Activated CD4-positive, alpha-beta T cell treated with anti-CD3 and anti-CD28 coated beads for 24 hours (primary cell): Measurements from ENCODE around the gene KCNK16.
"Not testable (repeated sequence)": the region's sequence is repeated elsewhere in the genome, so short reads cannot be mapped to it uniquely, and the experiment has no call there.

Experiments used
- DNase-seq, 2 donors: peaks; one replicate each; pipeline ENCODE4 v3.0.0-alpha.2; 2020; ENCODE audit warnings: low read depth in 2 of 2

Gene KCNK16

DNA sequence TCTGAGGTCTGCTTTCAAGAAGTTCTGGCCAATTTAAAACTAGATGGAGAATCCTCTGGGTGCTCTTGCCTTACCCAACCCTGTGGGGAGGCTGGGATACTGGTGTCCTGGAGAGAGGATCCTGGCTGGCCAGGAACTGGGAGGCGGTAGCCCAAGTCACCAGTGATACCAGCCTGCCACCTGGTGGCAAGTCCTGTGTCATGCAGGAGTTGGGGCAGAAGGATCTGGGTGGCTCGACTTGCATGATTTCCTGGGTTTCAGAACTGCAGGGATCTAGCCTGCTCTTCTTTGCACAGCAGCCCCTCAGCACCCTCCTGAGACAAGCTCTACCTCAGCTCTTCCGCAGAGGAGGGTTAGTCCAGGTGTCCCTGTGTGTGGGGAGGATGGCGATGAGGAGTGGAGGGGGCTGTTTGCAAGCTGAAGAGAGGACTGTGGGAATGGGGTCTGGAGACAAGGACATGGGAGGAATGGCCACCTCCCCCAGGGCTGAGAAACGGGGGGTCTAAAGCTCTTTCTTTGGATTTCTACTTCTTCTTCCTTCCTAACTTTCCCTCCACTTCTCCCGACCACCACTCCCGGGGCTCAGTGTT lies 12.5 kb downstream of the KCNK16 start:
- peak; percentile 47 to 48 for DNase-seq

- no peak for DNase-seq
These were observed 15.0 kb downstream of the KCNK16 start for GRCh38 chr6:39307462-39307861.

GRCh38 chr6:39304951-39305350 lies 17.6 kb downstream of the KCNK16 start:
- no peak for DNase-seq

DNA sequence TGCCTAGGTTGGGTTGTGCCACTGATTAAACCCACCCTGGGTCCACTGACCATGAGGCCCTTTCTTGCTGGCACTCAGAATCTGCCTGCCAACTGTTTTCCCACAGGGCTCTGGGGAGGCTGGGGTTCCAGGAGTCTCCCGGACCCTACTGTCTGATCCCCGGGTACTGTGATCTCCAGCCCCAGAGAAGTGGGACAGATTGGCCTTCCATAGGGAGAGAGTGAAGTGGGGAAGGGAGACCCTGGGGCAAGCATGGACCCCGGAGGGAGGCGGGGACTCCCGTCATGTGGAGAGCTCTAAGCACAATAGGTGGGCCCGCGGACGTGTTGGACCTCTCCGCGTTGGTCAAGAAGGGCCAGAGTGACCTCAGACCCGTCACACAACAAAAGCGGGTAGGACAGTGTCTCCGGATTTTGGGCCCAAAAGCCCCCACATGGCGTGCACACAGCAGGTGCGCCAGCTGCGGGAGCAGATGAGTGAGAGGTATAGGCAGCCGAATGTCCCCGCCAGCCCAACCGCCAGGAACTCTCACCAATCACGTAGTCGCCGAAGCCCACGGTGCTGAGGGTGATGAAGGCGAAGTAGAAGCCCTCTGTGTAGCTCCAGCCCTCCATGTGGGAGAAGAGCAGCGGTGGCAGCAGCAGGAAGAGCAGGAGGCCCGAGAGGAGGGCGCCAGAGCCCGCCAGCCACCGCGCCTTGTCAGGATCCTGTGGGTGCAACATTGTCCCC lies 18.9 kb downstream of the KCNK16 start:
- no peak for DNase-seq

- peak; percentile 83 to 90 for DNase-seq
These were observed 19.7 kb downstream of the KCNK16 start for GRCh38 chr6:39302669-39303424.

DNA sequence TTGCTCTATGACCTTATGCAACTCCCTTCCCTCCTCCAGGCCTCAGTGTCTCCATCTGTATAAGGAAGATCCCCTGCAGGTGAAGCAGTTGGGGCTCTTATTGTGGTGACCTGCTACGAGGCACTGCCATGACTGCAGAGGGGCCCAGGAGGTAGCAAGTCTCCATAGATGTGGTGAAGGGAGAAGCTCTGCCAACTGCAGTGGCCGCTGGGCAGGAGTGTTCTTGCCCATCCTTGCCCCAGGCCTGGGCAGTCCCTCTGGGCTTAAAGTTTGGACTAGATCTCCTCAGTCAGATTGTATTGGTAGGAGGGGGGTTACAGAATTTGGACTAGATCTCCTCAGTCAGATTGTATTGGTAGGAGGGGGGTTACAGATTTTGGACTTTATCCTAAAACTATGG lies 20.5 kb downstream of the KCNK16 start:
- DNase-seq = no peak

DNA sequence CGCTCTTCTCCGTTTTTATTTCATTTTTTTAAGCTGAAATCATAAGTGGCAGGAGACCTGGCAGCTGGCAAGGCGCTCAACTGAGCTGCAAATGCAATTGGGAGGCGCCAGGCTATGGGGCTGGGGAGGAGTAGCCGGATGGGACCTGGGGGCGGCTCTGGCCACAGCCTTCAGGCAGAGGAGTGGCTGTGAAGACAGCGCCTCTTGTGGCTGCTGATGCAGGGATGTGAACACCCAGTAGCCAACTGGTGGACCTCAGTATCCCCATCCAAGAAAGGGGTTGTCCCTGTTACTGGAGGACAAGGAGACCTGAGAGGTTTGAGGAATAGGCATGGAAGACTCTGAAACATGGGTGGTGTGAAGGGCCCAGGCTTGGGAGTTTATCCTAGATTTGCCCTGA lies 20.9 kb downstream of the KCNK16 start:
- DNase-seq = no peak

DNA sequence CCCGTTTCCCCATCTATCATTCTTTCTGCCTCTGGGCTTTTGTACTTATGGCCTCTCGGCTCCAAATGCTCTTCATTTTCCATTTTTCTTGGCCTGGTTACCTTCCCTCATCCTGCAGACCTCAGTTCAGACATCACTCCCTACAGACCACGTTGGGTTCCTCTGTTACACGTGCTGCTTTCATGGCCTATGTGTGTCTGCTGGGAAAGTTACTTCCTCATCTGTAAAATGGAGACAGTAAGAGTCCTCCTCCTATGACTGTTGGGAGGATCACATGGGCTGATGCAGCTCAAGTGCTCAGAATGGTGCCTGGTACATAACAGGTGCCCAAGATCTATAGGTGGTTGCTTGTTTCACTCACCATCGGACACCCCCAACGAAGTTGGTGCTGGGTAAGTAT lies 21.8 kb downstream of the KCNK16 start:
- DNase-seq = no peak

GRCh38 chr6:39298061-39298460 lies 24.4 kb downstream of the KCNK16 start:
- DNase-seq = no peak

- DNase-seq = no peak
These were observed 25.5 kb downstream of the KCNK16 start for GRCh38 chr6:39296745-39297640.

GRCh38 chr6:39295611-39296011 lies 26.9 kb downstream of the KCNK16 start:
- no peak for DNase-seq

GRCh38 chr6:39294899-39295298 lies 27.6 kb downstream of the KCNK16 start:
- DNase-seq = no peak

- no peak for DNase-seq
These were observed 28.4 kb downstream of the KCNK16 start for GRCh38 chr6:39294133-39294532.

DNA sequence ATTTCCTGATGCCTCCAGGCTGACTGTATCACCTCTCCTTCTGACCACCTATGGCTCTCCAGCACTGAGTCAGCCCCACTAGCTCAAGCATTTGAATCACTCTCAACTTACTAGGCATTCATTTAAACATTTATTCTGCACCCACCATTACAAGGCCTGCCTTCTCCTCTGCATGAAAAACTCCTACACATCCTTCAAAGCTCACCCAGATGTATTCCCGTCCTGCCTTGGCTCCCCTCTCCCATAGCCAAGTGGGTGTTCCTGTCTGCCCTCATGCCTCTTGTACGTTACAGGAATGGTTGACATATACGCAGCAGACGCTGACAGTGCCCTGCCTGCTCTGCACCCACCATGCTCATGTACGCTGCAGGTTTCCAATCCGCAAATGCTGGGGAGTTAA lies 29.9 kb downstream of the KCNK16 start:
- no peak for DNase-seq

DNA sequence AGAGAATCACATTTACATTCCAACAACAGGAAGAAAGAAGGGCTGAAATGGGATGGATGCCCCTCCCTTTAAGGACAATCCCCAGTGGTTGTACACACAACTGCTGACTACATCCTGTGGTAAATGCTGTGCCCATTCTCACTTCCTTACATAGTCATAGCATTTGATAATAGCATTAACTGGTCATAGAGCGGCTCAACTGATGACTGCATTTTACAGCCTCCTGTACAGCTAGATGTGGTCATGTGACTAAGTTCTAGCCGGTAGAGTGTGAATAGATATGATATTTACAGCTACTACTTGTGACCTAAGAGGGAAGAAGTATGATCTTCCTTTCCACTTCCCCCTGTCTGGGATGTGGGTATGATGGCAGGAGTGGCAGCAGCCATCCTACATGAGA lies 33.0 kb downstream of the KCNK16 start:
- no peak for DNase-seq

DNA sequence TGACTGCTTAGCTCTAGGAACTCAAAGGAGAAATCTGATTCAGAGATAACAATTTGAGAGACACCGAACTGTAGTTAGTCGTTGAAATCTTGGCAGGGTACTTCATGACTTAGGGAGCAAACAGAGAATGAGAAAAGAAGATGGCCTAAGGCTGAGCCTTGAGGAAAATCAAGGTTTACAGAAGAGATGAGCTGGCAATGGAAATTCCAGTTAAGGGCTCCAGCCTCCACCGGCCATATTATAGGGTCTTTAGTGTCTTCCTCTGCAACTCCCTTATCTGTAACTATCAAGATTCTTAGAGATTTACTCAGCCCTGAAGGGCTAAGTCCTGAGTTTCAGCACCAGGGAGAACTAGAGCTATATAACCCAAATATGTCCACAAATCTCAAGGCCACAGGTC lies 34.9 kb downstream of the KCNK16 start:
- no peak for DNase-seq

DNA sequence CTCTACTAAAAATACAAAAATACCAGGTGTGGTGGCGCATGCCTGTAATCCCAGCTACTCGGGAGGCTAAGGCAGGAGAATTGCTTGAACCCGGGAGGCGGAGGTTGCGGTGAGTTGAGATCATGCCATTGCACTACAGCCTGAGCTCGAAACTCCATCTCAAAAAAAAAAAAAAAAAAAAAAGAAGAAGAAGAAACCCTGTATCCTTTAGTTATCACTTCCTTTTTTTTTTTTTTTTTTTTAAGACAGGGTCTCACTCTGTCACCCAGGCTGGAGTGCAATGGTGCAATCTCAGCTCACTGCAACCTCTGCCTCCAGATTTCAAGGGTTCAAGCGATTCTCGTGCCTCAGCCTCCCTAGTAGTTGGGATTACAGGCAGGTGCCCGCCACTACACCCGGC lies 35.9 kb downstream of the KCNK16 start:
- DNase-seq = not testable (repeated sequence)

DNA sequence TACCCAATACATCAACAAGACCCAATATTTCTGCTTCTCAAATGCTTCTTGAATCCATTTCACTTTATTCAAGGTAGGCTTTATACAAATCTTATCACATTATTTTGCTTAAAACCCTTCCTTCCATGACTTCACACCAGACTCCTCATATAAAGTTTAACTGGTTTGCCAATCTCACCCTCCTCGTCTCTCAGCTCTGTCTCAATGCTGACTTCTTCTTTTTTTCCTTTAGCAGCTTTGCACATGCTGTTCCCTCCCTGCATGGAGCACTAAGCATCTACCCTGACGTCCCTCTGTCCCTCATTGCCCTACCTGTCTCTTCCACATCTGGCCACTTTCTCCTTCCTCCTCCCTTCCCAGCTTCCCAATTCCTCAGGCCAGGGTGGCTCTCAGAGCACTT lies 39.7 kb downstream of the KCNK16 start:
- no peak for DNase-seq

GRCh38 chr6:39281312-39281980 lies 41.1 kb downstream of the KCNK16 start:
- DNase-seq = no peak

- DNase-seq = no peak
These were observed 42.2 kb downstream of the KCNK16 start for GRCh38 chr6:39280247-39280731.

DNA sequence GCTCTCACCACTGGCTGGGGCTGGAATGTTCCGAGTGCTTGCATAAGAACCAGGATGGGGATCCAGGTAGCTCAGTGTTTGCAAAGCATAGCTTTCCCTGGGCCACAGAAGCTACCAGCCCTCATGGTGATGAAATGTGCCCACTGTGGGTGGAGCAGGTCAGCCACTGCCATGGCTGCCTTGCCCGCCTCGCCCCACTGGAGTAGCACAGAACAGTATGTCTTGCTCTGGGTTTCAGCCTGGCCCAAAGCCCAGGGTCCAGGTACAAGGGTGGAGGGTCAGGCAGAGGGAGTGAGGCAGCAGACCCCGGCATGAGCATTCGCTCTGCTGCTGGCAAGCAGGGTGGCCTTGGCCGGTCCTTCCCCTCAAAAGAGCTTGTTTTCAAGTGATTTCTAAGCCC lies 43.0 kb downstream of the KCNK16 start:
- DNase-seq = no peak
